RCC 7860 (cell line): ENCODE results near the gene ZWILCH.
"Not testable (repeated sequence)": the region's sequence is repeated elsewhere in the genome, so short reads cannot be mapped to it uniquely, and the experiment has no call there.

ENCODE experiments used
- DNase-seq: peaks from one replicate; pipeline ENCODE4 v3.0.0-alpha.2; 2015; ENCODE audit warnings: low spot score
- FAIRE-seq: peaks from 2 replicates; lab custom pipeline; 2012; peaks lifted over from hg19 to GRCh38; lab: Jason Lieb, UNC

ZWILCH gene

DNA sequence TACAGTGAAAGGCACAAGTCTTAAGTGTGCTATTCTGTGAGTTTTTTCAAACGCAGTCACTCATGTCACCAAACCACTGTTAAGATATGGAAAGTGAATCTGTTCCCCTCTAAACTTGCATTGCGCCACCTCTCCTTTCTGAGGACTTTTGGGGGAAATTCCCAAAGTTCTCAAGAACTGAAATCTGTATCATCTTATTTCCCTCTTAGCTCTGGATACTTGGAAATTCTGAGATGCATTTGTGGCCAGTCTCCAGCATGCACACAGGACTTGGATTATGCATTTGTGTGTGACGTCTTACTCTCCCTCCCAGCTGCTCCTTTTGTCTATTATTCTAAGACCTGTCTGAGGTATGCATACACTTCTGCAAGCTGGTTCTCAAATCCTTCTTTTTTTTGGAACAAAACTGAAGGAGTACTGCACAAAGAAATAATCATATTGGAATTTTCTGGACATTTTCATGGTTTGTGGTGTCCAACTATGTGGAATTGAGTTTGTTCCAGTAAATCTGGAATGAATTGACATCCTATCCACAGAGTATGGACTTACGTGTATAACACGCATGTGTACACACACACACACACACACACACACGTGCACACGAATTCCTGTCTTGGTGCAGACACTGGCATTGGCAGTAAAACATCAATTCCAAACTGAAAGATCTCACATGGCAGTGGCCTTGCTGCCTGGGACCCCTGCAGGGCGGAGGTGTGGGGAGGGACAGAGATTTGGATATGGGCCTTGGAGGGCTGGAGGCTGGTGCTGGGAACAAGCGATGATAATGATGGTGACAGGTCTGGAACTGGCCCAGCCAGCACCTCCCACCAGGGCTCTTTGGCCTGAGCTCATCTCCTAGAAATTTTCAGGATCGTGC, 68.8 kb downstream of the ZWILCH start:
- FAIRE-seq, result no peak
- no peak for DNase-seq

DNA sequence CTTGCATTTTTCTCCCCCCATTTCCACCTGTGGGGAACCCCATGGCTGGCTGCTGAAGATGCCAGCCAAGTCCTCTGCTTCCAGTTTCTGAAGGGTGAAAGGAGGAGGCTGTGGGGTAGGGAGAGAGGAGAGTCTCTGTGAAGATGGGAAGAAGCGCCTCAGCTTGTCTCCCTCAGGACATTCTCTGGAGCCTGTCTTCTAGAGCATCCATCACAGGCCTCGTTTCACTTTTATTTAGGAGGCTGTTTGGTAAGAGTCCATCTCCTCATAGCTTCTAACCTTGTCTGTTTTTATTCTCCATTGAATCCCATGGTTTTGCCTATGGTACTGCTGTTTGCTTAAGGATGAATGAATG, 69.4 kb downstream of the ZWILCH start:
- DNase-seq (no peak), FAIRE-seq (no peak)

DNA sequence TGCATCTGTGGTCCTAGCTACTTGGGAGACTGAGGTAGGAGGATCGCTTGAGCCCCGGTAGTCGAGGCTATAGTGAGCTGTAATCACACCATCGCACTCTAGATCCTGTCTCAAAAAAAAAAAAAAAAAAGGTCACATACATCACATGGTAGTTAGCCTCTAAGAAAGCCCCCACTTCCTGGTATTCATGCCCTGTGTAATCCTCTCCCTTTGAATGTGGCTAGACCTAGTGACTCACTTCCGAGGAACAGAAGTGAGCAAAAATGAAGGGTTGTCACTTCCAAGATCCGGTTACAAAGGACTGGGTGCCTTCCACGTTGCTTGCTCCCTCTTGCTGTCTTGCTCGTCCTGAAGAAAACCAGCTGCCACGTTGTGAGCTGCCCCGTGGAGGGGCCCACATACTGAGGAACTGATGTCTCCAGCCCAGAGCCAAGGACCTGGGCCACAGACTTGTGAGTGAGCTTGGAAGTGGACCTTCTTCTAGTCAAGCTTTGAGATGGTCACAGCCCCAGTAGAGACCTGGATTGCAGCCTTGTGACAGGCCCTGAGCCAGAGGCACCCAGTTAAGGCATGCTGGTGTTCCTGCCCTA, 73.3 kb downstream of the ZWILCH start:
- DNase-seq, result peak; percentile 79
- no peak for FAIRE-seq

DNA sequence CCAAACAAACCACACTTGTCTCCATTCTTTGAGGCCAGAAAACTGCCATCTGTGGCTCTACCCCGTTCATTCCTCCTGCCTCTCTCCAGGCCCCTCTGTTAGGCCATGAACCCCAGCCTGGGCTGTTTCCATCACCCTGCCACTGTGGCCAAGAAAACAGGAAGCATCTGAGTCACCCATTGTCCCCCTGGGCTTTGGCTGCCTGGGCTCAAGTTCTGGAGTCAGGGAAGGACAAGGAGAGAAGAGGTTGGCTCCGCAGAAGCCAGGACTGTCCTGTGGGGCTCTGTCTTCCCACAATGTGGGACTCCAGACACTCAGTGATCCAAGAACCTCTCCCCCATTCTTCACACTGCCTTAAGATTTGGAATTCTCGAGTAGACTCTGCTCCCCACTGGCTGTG, 75.5 kb downstream of the ZWILCH start:
- FAIRE-seq, result no peak
- no peak for DNase-seq

DNA sequence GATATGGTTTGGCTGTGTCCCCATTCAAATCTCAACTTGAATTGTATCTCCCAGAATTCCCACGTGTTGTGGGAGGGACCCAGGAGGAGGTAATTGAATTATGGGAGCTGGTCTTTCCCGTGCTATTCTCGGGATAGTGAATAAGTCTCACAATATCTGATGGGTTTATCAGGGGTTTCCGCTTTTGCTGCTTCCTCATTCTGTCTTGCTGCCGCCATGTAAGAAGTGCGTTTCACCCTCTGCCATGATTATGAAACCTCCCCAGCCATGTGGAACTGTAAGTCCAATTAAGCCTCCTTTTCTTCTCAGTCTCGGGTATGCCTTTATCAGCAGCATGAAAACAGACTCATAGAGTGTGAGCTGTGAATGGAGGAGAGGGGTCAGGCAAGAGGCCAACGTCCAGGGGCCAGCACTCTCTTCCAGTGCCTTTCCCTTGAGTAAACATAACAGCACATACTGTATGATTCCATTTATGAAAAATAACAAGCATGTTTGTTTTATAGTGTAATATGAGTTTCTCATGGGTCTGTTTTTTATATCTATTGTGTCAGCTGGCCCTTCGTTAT, 76.9 kb downstream of the ZWILCH start:
- DNase-seq, result no peak
- FAIRE-seq, result no peak

DNA sequence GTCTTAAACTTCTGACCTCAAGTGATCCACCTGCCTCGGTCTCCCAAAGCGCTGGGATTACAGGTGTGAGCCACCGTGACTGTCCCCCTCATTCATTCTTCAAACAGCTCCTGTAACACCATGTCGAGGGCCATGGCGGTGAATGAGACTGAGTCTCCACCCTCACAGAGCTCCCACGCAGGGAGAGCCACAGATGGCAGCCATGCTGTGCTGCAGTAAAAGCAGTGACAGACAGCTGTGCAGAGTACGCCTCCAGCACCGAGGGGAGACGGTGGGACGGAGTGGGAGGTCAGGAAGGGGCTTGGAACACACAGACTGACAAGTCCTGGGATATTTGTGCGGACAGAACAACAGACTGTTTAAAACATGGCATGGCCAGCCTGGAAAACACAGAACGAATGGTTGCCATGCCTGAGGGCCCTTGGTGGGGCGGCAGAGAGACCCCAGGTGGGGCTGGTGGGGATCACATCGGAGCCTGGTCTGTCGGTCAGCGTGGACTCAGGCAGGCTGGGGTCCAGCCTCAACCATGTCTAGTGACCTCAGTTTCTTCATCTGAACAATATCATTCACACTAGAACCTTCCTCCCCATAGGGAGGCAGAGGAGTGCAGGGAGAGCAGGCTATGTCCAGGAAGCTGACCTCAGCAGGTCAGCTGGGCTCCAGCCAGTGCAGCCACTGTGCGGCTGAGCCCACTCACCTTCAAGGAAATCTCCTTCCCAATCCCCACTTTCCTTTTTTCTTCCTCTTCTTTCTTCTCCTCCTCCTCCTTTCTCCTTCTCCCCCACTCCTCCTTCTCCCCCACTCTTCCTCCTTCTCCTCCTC, 81.2 kb downstream of the ZWILCH start:
- DNase-seq, result no peak
- FAIRE-seq, result no peak

DNA sequence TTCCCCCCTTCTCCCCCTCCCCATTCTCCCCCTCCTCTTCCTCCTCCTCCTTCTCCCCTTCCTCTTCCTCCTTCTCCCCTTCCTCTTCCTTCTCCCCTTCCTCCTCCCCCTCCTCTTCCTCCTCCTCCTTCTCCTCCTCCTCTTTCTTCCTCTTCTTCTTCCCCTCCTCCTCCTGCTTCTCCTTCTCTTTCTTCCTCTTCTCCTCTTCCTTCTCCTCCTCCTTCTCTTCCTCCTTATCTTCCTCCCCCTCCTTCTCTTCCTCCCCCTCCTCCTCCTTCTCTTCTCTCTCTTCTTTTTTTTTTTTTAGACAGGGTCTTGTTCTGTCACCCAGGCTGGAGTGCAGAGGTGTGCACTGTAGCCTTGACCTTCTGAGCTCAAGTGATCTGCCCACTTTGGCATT, 81.9 kb downstream of the ZWILCH start:
- FAIRE-seq (no peak), DNase-seq (no peak)

DNA sequence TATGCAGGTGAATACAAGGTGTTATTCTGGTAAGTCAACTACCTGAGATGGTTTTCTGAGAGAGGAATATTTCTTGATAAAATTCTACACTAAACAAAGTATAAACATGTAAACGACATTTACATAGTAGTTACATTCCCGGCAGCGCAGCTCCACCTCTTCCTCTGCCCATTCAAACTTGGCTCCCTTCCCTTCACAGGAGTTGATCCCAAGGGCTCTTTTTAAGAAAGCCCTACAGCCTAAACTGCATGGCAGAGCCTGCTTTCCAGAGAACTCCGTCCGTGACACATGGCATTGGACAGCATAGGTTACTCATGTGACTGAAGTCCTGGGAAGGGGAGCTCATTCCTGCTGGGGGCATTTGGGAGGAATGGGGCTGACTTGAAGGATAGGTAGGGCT, 82.6 kb downstream of the ZWILCH start:
- DNase-seq (no peak), FAIRE-seq (no peak)

DNA sequence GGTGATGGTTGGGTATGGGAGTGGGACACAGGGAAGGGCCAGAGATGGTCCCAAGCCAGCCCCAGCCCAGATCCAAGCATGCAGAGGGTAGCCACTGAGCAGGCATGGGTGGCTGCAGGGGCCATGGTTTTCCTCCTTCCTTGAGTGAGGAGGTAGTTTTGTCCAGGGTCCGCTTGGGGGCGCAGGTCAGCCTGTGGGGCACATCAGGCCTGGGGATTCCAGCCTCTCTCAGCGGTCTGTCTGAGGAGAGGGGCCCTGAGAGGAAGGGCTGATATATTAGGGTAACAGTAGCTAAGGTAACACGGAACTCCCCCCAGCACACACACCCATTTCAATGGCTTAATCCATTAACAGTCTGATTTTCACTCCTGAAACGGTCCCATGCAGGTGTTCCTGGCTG, 83.4 kb downstream of the ZWILCH start:
- no peak for DNase-seq
- no peak for FAIRE-seq

DNA sequence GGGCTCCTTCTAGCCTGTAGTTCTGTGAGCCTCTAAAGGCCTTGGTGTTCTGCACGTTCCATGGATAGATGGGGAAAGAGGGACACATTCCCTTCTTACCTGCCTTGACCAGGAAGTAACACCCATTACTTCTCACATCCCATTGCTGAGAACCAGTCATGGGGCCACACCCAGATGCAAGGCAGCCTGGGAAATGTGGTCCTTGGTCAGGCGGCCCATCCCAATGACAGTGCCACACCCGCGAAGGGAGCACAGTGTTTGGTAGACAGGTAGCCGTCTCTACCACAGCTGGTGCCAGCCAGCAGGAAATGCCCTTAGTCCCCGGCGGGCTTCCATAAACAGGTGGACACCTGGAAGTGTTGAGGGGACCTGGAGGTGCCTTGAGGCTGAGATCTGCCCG, 83.8 kb downstream of the ZWILCH start:
- DNase-seq (no peak), FAIRE-seq (no peak)

DNA sequence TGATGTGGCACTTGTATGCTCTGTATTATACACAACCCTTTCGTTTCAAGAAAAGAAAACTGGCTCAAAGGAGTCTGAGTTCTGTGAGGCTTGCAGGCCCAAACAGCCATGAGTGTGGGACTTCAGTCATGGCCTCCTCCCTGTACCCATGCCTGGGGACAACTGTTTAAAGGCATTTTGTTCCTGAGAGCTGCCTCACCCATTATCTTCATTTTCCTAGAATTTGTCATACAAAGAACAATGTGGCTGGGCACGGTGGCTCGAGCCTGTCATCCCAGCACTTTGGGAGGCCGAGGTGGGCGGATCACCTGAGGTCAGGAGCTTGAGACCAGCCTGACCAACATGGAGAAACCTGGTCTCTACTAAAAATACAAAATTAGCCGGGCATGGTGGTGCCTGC, 84.3 kb downstream of the ZWILCH start:
- FAIRE-seq, DNase-seq: not testable (repeated sequence)

DNA sequence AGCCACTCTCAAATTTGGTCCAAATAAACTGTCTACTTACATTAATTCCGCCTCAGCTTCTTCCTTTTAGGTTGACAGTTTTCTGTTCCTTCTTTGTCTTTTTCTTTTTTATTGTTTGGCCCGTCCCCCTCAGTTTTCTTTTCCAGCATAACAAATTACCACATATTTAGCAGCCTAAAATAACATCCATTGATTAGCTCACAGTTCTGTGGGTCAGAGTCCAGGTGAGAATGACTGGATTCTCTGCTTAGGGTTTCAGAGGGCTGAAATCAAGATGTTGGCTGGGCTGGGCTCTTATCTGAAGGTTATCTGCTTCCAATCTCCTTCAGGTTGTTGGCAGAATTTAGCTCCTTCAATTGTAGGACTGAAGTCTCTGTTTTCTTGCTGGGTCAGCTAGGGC, 85.3 kb downstream of the ZWILCH start:
- DNase-seq, result no peak
- FAIRE-seq, result no peak

DNA sequence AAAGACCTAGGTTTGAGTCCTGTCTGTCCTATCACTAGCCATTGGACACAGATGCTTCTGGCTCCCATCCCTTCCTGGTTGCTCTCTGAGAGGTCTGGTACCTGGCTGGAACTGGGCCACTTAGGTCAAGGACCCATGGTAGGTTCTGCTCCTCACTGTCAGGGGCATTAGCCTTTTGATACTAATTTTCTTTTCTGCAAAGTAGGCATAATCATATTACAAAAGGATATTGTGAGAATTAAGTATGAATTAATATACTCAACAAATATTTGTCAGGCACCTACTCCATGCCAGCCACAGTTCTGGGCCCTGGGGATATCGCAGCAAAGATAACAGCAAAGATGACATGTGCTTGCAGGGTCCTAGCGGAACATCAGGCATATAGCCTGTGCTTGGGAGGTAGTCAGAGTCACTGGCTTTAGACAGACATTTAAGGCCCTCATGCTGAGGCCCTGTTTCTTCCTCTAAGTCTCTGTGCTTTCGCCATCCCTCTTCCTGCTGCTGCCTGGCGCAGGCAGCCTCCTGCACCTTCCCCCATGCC, 86.3 kb downstream of the ZWILCH start:
- FAIRE-seq, result no peak

DNA sequence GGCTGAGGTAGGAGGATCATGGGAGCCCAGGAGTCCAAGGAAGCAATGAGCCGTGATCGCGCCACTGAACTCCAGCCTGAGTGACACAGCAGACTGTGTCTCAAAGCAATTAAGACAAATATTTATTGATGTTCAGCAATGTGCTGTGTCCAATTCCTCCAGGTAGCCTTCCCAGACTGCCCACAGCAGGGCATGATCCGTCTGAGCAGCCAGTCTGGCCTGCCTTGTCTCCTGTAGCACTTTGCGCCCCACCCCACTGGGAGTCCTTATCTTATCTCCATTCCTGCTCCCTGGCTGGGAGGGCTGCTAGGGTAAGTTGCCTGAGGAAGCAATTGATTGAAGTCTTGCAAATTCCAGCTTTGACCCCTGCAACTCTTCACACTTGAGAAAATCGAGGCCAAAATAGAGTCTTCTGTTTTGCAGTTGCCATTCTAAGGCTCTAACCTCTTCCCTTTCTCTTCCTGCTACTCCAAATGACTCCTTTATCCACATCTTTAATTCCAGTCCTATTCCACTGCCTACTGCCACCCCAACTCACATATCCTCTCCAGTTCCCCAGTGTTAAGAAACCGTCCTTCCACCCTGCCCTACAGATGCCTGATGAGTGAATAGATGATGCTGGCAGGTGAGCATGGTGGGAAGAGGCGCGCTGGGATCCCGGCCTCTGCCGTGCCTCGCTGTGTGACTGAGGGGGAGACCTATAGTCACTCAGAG, 87.5 kb downstream of the ZWILCH start:
- DNase-seq (no peak), FAIRE-seq (no peak)

More for the DNA sequence above, 86.3 kb downstream of the ZWILCH start:
- DNase-seq, result no peak

DNA sequence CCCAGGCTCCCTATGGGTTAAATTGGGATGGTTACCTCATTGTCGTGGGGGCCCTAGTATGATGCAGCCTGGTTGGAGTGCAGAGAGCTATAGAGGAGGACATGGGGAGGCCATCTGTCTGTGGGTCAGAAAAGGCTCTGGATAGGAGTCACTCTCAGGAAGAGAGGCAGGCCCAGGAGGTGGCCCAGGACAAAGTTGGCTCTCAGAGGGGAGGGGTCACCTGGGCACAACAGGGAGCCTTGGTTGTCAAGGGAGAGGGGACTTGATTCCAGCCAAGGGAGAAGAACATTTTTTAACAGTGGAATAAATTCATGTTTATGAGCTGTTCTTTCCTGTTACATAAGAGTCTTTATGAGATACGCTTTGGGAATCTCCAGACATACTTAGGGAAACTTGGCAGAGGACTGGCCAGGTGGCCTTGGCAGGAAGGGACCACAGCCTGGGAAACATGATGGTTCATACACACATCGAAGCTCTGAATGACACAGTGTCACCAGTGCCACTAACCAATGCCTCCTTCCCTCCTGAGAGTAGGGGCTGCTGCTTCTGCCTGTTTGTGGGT, 88.2 kb downstream of the ZWILCH start:
- no peak for FAIRE-seq
- no peak for DNase-seq

DNA sequence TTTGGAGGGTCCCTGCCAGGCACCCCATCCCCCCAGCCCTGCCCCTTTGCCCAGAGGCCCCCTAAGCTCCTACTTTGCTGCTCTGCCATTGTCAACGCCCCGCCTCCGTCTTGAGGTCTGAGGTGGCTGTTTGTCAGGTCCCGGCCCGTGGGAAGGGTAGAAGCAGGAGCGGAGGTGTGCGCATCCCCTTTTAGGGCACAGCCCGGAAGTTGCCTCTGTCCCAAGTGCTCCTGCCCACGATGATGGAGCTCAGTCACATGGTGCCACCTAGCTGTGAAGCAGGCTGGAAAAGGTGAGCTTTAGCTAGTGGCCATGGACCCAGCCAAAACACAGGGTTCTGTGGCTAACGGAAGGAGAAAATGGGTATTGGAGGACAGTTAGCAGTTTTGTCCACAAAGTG, 89.2 kb downstream of the ZWILCH start:
- DNase-seq (no peak), FAIRE-seq (no peak)

DNA sequence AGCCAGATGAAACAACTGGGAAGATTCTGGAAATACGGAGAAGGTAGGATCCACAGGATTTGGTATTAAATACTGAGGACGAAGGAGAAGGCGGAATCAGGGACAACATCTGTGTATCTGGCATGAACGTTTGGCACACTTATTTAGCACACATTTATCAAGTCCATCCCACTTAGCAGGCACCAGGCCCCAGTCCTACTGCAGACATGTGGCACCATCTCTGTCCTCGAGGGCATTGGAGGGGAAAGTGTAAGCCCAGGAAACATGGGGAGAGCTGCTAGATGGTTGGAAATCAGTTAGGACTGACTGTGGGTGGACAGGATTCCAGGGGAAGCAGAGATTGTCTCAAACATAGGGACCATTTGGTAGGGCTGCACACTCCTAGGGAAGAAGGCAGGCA, 89.7 kb downstream of the ZWILCH start:
- no peak for DNase-seq
- no peak for FAIRE-seq

DNA sequence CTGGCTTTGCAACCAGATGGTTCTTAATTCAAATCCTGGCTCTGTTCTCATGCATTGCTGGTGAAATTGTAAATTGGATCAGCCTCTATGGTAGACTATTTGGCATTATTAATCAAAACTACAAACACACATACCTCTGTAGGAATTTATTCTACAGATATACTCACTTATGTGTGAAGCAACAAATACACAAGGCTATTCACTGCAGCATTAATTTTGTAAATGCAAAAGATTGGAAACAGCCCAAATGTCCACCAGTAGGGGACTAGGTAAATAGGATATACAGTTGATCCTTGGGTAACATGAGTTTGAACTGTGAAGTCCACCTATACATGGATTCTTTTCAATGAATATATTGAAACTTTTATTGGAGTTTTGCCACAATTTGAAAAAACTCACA, 90.2 kb downstream of the ZWILCH start:
- FAIRE-seq (no peak), DNase-seq (no peak)

DNA sequence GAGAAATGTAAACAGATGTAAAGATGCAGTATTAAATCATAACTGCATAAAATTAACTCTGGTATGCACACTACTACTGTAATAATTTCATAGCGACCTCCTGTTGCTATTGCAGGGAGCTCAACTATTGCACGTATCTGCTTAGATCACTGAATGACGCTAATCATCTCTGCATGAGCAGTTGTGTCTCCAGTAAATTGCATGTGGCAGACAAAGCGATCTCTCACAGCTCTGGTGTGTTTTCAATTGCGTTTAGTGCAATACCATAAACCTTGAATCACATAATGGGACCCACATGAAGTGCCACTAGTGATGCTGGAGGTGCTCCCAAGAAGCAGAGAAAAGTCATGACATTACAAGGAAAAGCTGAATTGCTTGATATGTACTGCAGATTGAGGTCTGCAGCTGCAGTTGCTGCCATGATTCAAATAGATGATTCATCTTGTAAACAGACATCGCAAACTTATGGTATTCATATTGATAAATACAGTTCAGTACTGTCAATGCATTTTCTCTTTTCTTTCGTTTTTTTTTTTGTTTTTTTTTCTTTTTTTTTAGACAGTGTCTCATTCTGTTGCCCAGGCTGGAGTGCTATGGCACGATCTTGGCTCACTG, 90.9 kb downstream of the ZWILCH start:
- FAIRE-seq (no peak), DNase-seq (no peak)
